PC-3 (cell line): Measurements from ENCODE around the gene SETD1A. TPM values are rescaled to one million over a fixed set of nuclear protein-coding genes. Genes with fewer than 3 reads are reported as not detected.
"Not testable (repeated sequence)": the region's sequence is repeated elsewhere in the genome, so short reads cannot be mapped to it uniquely, and the experiment has no call there.

ENCODE experiments used
- ATAC-seq: fragments of 200-7000 bp; cut with Tn5 transposase; 2 replicates; pipeline ENCODE4 v1.9.1; 2020; ENCODE audit warnings: mild to moderate bottlenecking, moderate library complexity
- BruUV-seq: library from RNA; stranded (reverse); fragments of 400-500 nt; replicated peaks from 2 replicates; lab custom pipeline; 2021; lab: Mats Ljungman, UMichigan
- CTCF ChIA-PET: fragments of 300-600 bp; sonication (Branson Sonifier 250); formaldehyde crosslinking; loops from one replicate; lab custom pipeline; 2022; ENCODE audit warnings: antibody characterized with exemption; lab: Charles Lee
- POLR2A ChIA-PET: fragments of 300-600 bp; sonication (Branson Sonifier 250); formaldehyde crosslinking; loops from one replicate; lab custom pipeline; 2022; ENCODE audit warnings: antibody characterized with exemption; ENCODE audit not compliant: unreplicated experiment; lab: Charles Lee
- DNase-seq: peaks from one replicate; pipeline ENCODE4 v3.0.0-alpha.2; 2015
- H2AFZ ChIP-seq: fragments of 300-600 bp; sonication (generic); 2 replicates; pipeline ENCODE4 v1.6.0; 2016; ENCODE audit warnings: antibody characterized with exemption, low read length
- H3F3A ChIP-seq: fragments of 300-600 bp; sonication (generic); one replicate; pipeline ENCODE4 v1.6.0; 2017; ENCODE audit warnings: antibody characterized with exemption, low read length, control low read depth, mild to moderate bottlenecking; ENCODE audit not compliant: unreplicated experiment
- H3K27ac ChIP-seq: fragments of 300-600 bp; sonication (generic); 2 replicates; pipeline ENCODE4 v1.5.1; 2016; ENCODE audit warnings: mild to moderate bottlenecking, low read length
- H3K27me3 ChIP-seq: fragments of 300-600 bp; sonication (generic); 2 replicates; pipeline ENCODE4 v1.6.1; 2016; ENCODE audit warnings: low read length, mixed read lengths
- H3K36me3 ChIP-seq: fragments of 300-600 bp; sonication (generic); 2 replicates; pipeline ENCODE4 v1.6.1; 2016; ENCODE audit warnings: low read depth, mixed run types, low read length, mixed read lengths
- H3K4me1 ChIP-seq: fragments of 300-600 bp; sonication (generic); 2 replicates; pipeline ENCODE4 v1.5.1; 2016; ENCODE audit warnings: low read length; ENCODE audit not compliant: insufficient read depth
- H3K4me2 ChIP-seq: fragments of 300-600 bp; sonication (generic); 2 replicates; pipeline ENCODE4 v1.6.0; 2016; ENCODE audit warnings: low read length
- H3K4me3 ChIP-seq: fragments of 300-600 bp; sonication (generic); 2 replicates; pipeline ENCODE4 v1.5.1; 2016; ENCODE audit warnings: mild to moderate bottlenecking, low read length, mixed read lengths
- H3K79me2 ChIP-seq: fragments of 300-600 bp; sonication (generic); 2 replicates; pipeline ENCODE4 v1.6.1; 2017; ENCODE audit warnings: low read length, mixed read lengths
- H3K9ac ChIP-seq: fragments of 300-600 bp; sonication (generic); 2 replicates; pipeline ENCODE4 v1.6.0; 2016; ENCODE audit warnings: mild to moderate bottlenecking, low read length
- H3K9me2 ChIP-seq: fragments of 300-600 bp; sonication (generic); replicated peaks from 2 replicates; pipeline ENCODE4 v1.6.1; 2016; ENCODE audit warnings: mixed run types, low read length, mixed read lengths
- H3K9me3 ChIP-seq: fragments of 300-600 bp; sonication (generic); 2 replicates; pipeline ENCODE4 v1.6.1; 2016; ENCODE audit warnings: low read length, mixed read lengths
- H4K20me1 ChIP-seq: fragments of 300-600 bp; sonication (generic); 2 replicates; pipeline ENCODE4 v1.6.1; 2016; ENCODE audit warnings: low read length, mixed read lengths
- CTCF ChIP-seq: fragments of 300-600 bp; sonication (generic); conservative IDR thresholded peaks from 2 replicates; pipeline ENCODE4 v1.5.1; 2017; ENCODE audit warnings: antibody characterized with exemption, low read depth, mild to moderate bottlenecking, low read length
- EZH2 ChIP-seq: fragments of 300-600 bp; sonication (generic); IDR thresholded peaks from one replicate; pipeline ENCODE4 v1.6.1; 2017; ENCODE audit warnings: antibody characterized with exemption, mild to moderate bottlenecking, low read length; ENCODE audit not compliant: unreplicated experiment
- EZH2phosphoT487 ChIP-seq: fragments of 300-600 bp; sonication (generic); IDR thresholded peaks from 2 replicates; pipeline ENCODE4 v1.6.1; 2018; ENCODE audit warnings: mild to moderate bottlenecking, antibody characterized with exemption, low read length, borderline replicate concordance
- intact Hi-C: fragments of 100-400 bp; cut with micrococcal nuclease; formaldehyde crosslinking; loops from 2 replicates; pipeline ENCODE4 v1.9.0; 2023
- total RNA-seq: library from RNA; depleted of rRNA; stranded (reverse); fragments of >200 nt; gene quantifications from 2 replicates; pipeline ENCODE4 v1.2.3, GENCODE V29; 2014

The SETD1A gene
- total RNA-seq, 1 experiment from 2014 or later = 7.9 TPM

GRCh38 chr16:30931068-30931650 is 26.4 kb upstream of the SETD1A start:
- Histone ChIP-seq H3K27me3 (no peaks in the 10 kb centered on the region), H3K9me2 (no peaks in the 10 kb centered on the region), H3K79me2 (no peaks in the 10 kb centered on the region), H3K4me1 (no peaks in the 10 kb centered on the region), H3K36me3 (no peaks in the 10 kb centered on the region; the same call in 1 of the 2 replicates), H3K9ac (no peak overlapping the region), H3K9me3 (no peaks in the 10 kb centered on the region), H3K4me3 (no peak overlapping the region), H3K27ac (no peak overlapping the region), H3K4me2 (no peak overlapping the region), H3F3A (no peaks in the 10 kb centered on the region), H2AFZ (no peak overlapping the region), H4K20me1 (no peaks in the 10 kb centered on the region)
- intact Hi-C loops = no loop called here
- BruUV-seq = no TSS peak
- no peak for ATAC-seq
- ChIA-PET POLR2A (no interaction called here), CTCF (no interaction called here)
- no peak for DNase-seq
- no peak for TF ChIP-seq EZH2phosphoT487
- TF ChIP-seq EZH2 = no peak
- TF ChIP-seq CTCF = no peak

GRCh38 chr16:30934827-30935557 is 22.6 kb upstream of the SETD1A start:
- H3K36me3 ChIP-seq = no peaks in the 10 kb centered on the region; the same call in 1 of the 2 replicates
- ChIA-PET POLR2A (no interaction called here), CTCF (no interaction called here)
- H3K27me3 ChIP-seq = no peaks in the 10 kb centered on the region
- 0 out of 2 replicates have a peak, but pooled peaks cover 4% of the 10 kb centered on the region for H3K4me1 ChIP-seq
- H3K9me3 ChIP-seq = no peaks in the 10 kb centered on the region
- no peak overlapping the region for H3K9ac ChIP-seq
- H3K4me3 ChIP-seq = no peak overlapping the region
- H3K4me2 ChIP-seq = no peak overlapping the region
- H3K79me2 ChIP-seq = no peaks in the 10 kb centered on the region
- no peaks in the 10 kb centered on the region for H4K20me1 ChIP-seq
- no peak for TF ChIP-seq EZH2
- peak; percentile 59 for TF ChIP-seq CTCF
- intact Hi-C loops = no loop called here
- no TSS peak for BruUV-seq
- H3K27ac ChIP-seq = no peak overlapping the region
- no peak overlapping the region for H2AFZ ChIP-seq
- peak; percentile 31; the same call in 1 of the 2 replicates for ATAC-seq
- DNase-seq = peak; percentile 43
- H3K9me2 ChIP-seq = no peaks in the 10 kb centered on the region
- H3F3A ChIP-seq = no peaks in the 10 kb centered on the region

- Histone ChIP-seq H3K27ac (no peak overlapping the region), H3K9me2 (no peaks in the 10 kb centered on the region), H3K4me2 (no peak overlapping the region), H3K4me3 (no peak overlapping the region), H3K79me2 (no peaks in the 10 kb centered on the region), H3K36me3 (no peaks in the 10 kb centered on the region; the same call in 1 of the 2 replicates), H3K9ac (no peak overlapping the region), H3K9me3 (no peaks in the 10 kb centered on the region), H2AFZ (no peak overlapping the region), H3K27me3 (no peaks in the 10 kb centered on the region), H4K20me1 (no peaks in the 10 kb centered on the region), H3K4me1 (peaks cover 8% of the 10 kb centered on the region; the same call in 1 of the 2 replicates), H3F3A (no peaks in the 10 kb centered on the region)
- ChIA-PET CTCF (no interaction called here), POLR2A (no interaction called here)
- BruUV-seq = no TSS peak
- DNase-seq = no peak
- intact Hi-C loops = no loop called here
- TF ChIP-seq EZH2 (no peak), EZH2phosphoT487 (no peak), CTCF (no peak)
- ATAC-seq = no peak
These were observed 19.9 kb upstream of the SETD1A start for GRCh38 chr16:30937692-30938091.

- H3K27me3 ChIP-seq, H3K36me3 ChIP-seq, H3K9ac ChIP-seq, H3K9me2 ChIP-seq, POLR2A ChIA-PET, H4K20me1 ChIP-seq, BruUV-seq, H3K9me3 ChIP-seq, H3F3A ChIP-seq, H3K4me1 ChIP-seq, H2AFZ ChIP-seq, H3K4me3 ChIP-seq, H3K79me2 ChIP-seq, intact Hi-C loops, H3K4me2 ChIP-seq: not testable (repeated sequence)
- H3K27ac ChIP-seq = peak overlapping the region; percentile 74
- CTCF ChIA-PET = interaction anchor here (0.6 kb wide), 1 partner anchor 223 kb away, joined by 4 read pairs; no protein-coding TSS in a partner anchor
- ATAC-seq (peak; percentile 44), DNase-seq (peak; percentile 36)
These were observed 18.0 kb upstream of the SETD1A start for GRCh38 chr16:30939571-30939970.
